Neuronal stem cell (in vitro differentiated cells): Measurements from ENCODE around the gene NSG1.
A peak's percentile ranks its signal among the peaks of the same experiment; 100 is the strongest.

ENCODE experiments used
- DNase-seq: peaks from one replicate; pipeline ENCODE4 v3.0.0-alpha.2; 2013; ENCODE audit warnings: low spot score
- H2AFZ ChIP-seq: one replicate; pipeline ENCODE4 v1.6.1; 2013; ENCODE audit warnings: mild to moderate bottlenecking, low read length, inconsistent platforms
- H2AK5ac ChIP-seq: 2 replicates; pipeline ENCODE4 v1.6.1; 2013; ENCODE audit warnings: low read depth, mild to moderate bottlenecking, inconsistent platforms, low read length, moderate library complexity, mixed read lengths
- H2BK120ac ChIP-seq: 2 replicates; pipeline ENCODE4 v1.6.1; 2013; ENCODE audit warnings: low read depth, mild to moderate bottlenecking, inconsistent platforms, low read length, moderate library complexity, mixed read lengths
- H2BK12ac ChIP-seq: one replicate; pipeline ENCODE4 v1.6.1; 2013; ENCODE audit warnings: low read length, inconsistent platforms
- H2BK15ac ChIP-seq: 2 replicates; pipeline ENCODE4 v1.6.1; 2013; ENCODE audit warnings: mild to moderate bottlenecking, low read length, inconsistent platforms, mixed read lengths
- H2BK5ac ChIP-seq: one replicate; pipeline ENCODE4 v1.6.1; 2013; ENCODE audit warnings: inconsistent platforms, mild to moderate bottlenecking, low read length, moderate library complexity
- H3K14ac ChIP-seq: one replicate; pipeline ENCODE4 v1.6.1; 2013; ENCODE audit warnings: low read length, inconsistent platforms
- H3K18ac ChIP-seq: 2 replicates; pipeline ENCODE4 v1.6.1; 2013; ENCODE audit warnings: low read length, inconsistent platforms
- H3K23ac ChIP-seq: 2 replicates; pipeline ENCODE4 v1.6.1; 2013; ENCODE audit warnings: low read depth, mild to moderate bottlenecking, mixed read lengths, low read length, inconsistent platforms; ENCODE audit not compliant: poor library complexity
- H3K27ac ChIP-seq: replicated peaks from 3 replicates; pipeline ENCODE4 v1.5.1; 2013; ENCODE audit warnings: low read length, inconsistent platforms
- H3K27me3 ChIP-seq, 3 experiments: 2 replicates each; pipeline ENCODE4 v1.6.1; 2013; ENCODE audit warnings: low read length in 3 of 3, mild to moderate bottlenecking in 2 of 3, inconsistent platforms in 1 of 3, low read depth in 1 of 3, mixed read lengths in 1 of 3, moderate library complexity in 1 of 3; ENCODE audit not compliant: control insufficient read depth in 3 of 3, insufficient read depth in 3 of 3
- H3K36me3 ChIP-seq, 2 donors: replicated peaks in 1 of 2; 2 replicates each; pipeline ENCODE4 v1.6.1; 2013; ENCODE audit warnings: low read length in 2 of 2; ENCODE audit not compliant: control insufficient read depth in 2 of 2, insufficient read depth in 2 of 2
- H3K4ac ChIP-seq: 2 replicates; pipeline ENCODE4 v1.6.1; 2013; ENCODE audit warnings: inconsistent platforms, mild to moderate bottlenecking, low read length, moderate library complexity
- H3K4me1 ChIP-seq, 2 donors: 1 replicate in 1 of 2; 2 replicates in 1 of 2; pipeline ENCODE4 v1.6.1; 2013; ENCODE audit warnings: low read length in 2 of 2, low read depth in 1 of 2; ENCODE audit not compliant: control insufficient read depth in 2 of 2, insufficient read depth in 1 of 2
- H3K4me2 ChIP-seq: one replicate; pipeline ENCODE4 v1.6.1; 2013; ENCODE audit warnings: mild to moderate bottlenecking, low read length, inconsistent platforms; ENCODE audit not compliant: insufficient read depth, poor library complexity, severe bottlenecking
- H3K4me3 ChIP-seq, 2 donors: 2 replicates each; pipeline ENCODE4 v1.5.1; 2013; ENCODE audit warnings: low read length in 2 of 2, mild to moderate bottlenecking in 2 of 2, inconsistent platforms in 1 of 2, moderate library complexity in 1 of 2
- H3K79me1 ChIP-seq: one replicate; pipeline ENCODE4 v1.6.1; 2013; ENCODE audit warnings: low read depth, mild to moderate bottlenecking, inconsistent platforms, low read length, moderate library complexity
- H3K9ac ChIP-seq: one replicate; pipeline ENCODE4 v1.6.1; 2013; ENCODE audit warnings: mild to moderate bottlenecking, low read depth, low read length, inconsistent platforms; ENCODE audit not compliant: poor library complexity
- H3K9me3 ChIP-seq, 2 donors: replicated peaks in 1 of 2; 2 replicates each; pipeline versions ENCODE3 to v1.6.1; 2013; ENCODE audit warnings: low read length in 2 of 2, mild to moderate bottlenecking in 2 of 2, inconsistent platforms in 1 of 2, low read depth in 1 of 2, mixed read lengths in 1 of 2, moderate library complexity in 1 of 2; ENCODE audit not compliant: control insufficient read depth in 2 of 2, insufficient read depth in 1 of 2
- H4K8ac ChIP-seq: one replicate; pipeline ENCODE4 v1.6.1; 2013; ENCODE audit warnings: low read depth, mild to moderate bottlenecking, inconsistent platforms, low read length, moderate library complexity
- H4K91ac ChIP-seq: one replicate; pipeline ENCODE4 v1.6.1; 2013; ENCODE audit warnings: low read length, low read depth, mild to moderate bottlenecking, inconsistent platforms; ENCODE audit not compliant: poor library complexity
- WGBS, 2 donors: extraction: QIAGEN DNeasy Blood & Tissue Kit; methylation state at CpG; one replicate each; pipeline ENCODE4 v1.1.7; 2013; ENCODE audit warnings: missing lambda C conversion rate in 2 of 2, mixed read lengths in 1 of 2; ENCODE audit not compliant: insufficient read length in 2 of 2, insufficient replicate concordance in 1 of 2; ENCODE audit errors: extremely low coverage in 2 of 2; 5-methylcytosine and 5-hydroxymethylcytosine counted together

NSG1 gene

DNA sequence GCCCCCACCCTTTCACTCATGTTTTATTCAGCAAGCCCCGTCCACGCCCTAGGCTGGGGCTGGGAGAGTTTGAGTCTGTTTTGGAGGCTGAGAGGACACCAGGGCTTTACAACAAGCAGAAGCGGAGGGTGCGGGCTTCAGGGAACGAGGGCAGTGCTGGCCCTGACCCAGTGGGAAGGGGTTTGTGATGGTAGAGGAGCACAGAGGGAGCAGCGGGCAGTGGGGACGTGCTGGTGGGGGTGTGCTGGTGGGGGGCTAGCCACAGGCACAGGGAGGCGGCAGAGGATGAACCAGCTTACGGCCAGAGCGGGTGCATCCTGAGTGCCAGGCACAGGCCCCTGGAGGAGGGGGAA is 26.4 kb downstream of the NSG1 start:
- Histone ChIP-seq H2AK5ac (peak overlapping the region; percentile 56), H3K18ac (no peak overlapping the region), H2BK5ac (peak overlapping the region; percentile 48), H4K8ac (peak overlapping the region; percentile 17), H3K4me2 (no peak overlapping the region), H2BK12ac (no peak overlapping the region), H3K4ac (no peak overlapping the region), H2BK15ac (no peak overlapping the region), H2AFZ (no peak overlapping the region), H4K91ac (no peak overlapping the region), H3K9ac (no peak overlapping the region), H2BK120ac (no peak overlapping the region), H3K9me3 (peaks cover 0 to 8% of the 10 kb centered on the region in 2 donors), H3K4me1 (no peaks in the 10 kb centered on the region), H3K79me1 (no peaks in the 10 kb centered on the region), H3K14ac (no peak overlapping the region), H3K4me3 (no peak overlapping the region), H3K27me3 (no peaks in the 10 kb centered on the region), H3K23ac (no peak overlapping the region), H3K27ac (no peak overlapping the region), H3K36me3 (peaks cover 12 to 24% of the 10 kb centered on the region in 2 donors)
- no peak for DNase-seq
- no CpG with 5 or more reads among the region's 10 CpGs for WGBS, 2 donors

DNA sequence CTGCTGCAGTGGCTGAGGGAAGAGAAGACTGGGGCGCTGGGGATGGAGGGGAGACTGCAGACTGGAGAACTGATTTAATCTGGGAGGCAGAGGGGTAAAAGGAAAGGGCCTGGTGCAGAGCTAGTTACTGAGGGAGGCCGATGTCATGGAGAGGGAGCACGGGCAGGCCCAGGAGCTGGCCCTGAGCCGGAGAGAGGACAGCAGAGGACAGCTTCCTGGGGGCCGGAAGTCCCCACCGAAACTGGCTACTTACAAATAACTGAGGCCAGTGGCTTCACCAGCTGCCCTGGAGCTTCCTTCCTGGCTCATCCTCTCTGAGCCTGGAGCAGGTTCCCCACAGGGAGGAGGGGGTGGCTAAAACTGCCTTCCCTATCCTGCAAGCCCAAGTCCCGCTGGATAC is 26.9 kb downstream of the NSG1 start:
- H3K18ac ChIP-seq: no peak overlapping the region
- H3K4ac ChIP-seq: no peak overlapping the region
- H3K79me1 ChIP-seq: no peaks in the 10 kb centered on the region
- no peak overlapping the region for H2AFZ ChIP-seq
- H3K4me3 ChIP-seq: no peak overlapping the region
- no peak overlapping the region for H3K14ac ChIP-seq
- H2BK5ac ChIP-seq: no peak overlapping the region
- no peak overlapping the region for H4K91ac ChIP-seq
- no peak overlapping the region for H2BK120ac ChIP-seq
- H2BK15ac ChIP-seq: no peak overlapping the region
- no peak overlapping the region for H3K27ac ChIP-seq
- H2AK5ac ChIP-seq: peak overlapping the region; percentile 56
- DNase-seq: no peak
- H3K23ac ChIP-seq: no peak overlapping the region
- H2BK12ac ChIP-seq: no peak overlapping the region
- H3K36me3 ChIP-seq: peaks cover 17 to 27% of the 10 kb centered on the region in 2 donors
- no peaks in the 10 kb centered on the region for H3K4me1 ChIP-seq
- H4K8ac ChIP-seq: no peak overlapping the region
- no CpG with 5 or more reads among the region's 7 CpGs for WGBS, 2 donors
- H3K4me2 ChIP-seq: no peak overlapping the region
- no peaks in the 10 kb centered on the region for H3K27me3 ChIP-seq
- no peak overlapping the region for H3K9ac ChIP-seq
- H3K9me3 ChIP-seq: peaks cover 0 to 8% of the 10 kb centered on the region in 2 donors

- Histone ChIP-seq H2BK15ac (no peak overlapping the region), H3K23ac (no peak overlapping the region), H2BK12ac (peak overlapping the region; percentile 8), H3K4me2 (no peak overlapping the region), H3K4ac (no peak overlapping the region), H4K8ac (no peak overlapping the region), H2AK5ac (no peak overlapping the region), H3K36me3 (peaks cover 30 to 31% of the 10 kb centered on the region in 2 donors), H3K9ac (no peak overlapping the region), H3K18ac (no peak overlapping the region), H3K4me1 (no peaks in the 10 kb centered on the region), H4K91ac (no peak overlapping the region), H2BK120ac (no peak overlapping the region), H2BK5ac (peak overlapping the region; percentile 10), H3K9me3 (peaks cover 0 to 6% of the 10 kb centered on the region in 2 donors), H3K4me3 (peak overlapping the region in 1 of 2 donors; percentile 27), H3K27ac (no peak overlapping the region), H2AFZ (no peak overlapping the region), H3K14ac (no peak overlapping the region), H3K27me3 (no peaks in the 10 kb centered on the region), H3K79me1 (no peaks in the 10 kb centered on the region)
- WGBS, 2 donors: no CpG with 5 or more reads among the region's 19 CpGs
- no peak for DNase-seq
These were observed 28.4 kb downstream of the NSG1 start for GRCh38 chr4:4415107-4415805.

DNA sequence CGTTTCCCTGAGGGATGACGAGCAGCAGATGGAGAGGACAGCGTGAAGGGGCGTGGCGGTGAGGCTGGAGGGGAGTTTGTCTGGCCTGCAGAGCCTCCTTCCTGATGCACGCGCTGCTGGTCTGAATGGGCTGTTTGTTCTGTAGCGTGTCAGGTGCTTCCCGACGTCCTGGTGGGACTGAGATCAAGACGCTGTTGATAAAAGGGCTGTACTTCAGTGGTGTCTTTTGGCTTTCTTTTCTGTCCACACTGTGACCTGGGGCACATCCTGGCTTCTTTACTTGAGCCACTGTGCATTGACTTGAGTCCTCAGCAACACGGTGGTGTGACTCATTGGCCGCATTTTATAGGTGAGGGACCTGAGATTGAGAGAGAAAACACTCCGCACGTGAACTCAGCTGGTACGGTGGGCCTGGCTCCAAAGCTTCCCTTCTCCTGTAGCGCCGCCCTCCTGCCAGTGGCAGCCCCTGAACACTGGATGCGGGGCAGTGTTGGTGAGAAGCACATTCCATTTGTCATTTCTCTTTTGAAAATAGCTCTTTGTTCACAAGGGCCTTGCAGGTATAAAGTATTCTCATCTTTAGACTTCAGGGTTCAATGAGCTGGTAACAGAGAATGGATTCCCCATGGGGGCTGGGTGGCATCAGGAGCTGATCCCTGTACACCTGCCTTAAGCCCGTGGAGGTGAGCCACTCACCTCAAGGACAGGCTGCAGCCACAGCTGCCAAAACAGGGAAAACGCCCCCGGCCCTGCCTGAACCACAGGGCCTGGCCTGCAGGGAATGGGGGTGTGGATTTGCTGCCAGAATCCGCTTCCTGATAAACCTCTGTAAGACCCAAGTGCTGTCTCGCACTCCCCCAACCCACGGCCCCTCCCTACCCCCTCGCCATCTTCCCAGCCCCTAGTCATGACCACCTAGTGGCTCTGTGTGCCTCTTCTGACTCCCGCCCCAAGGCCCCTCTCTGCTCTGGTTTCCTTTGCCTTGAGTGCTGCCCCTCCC is 29.2 kb downstream of the NSG1 start:
- Histone ChIP-seq H3K9ac (no peak overlapping the region), H3K23ac (no peak overlapping the region), H3K9me3 (peaks cover 0 to 6% of the 10 kb centered on the region in 2 donors), H3K14ac (no peak overlapping the region), H4K91ac (no peak overlapping the region), H3K4me3 (peak overlapping the region in 1 of 2 donors; percentile 27), H4K8ac (no peak overlapping the region), H3K36me3 (peaks cover 35 to 40% of the 10 kb centered on the region in 2 donors), H3K4me2 (no peak overlapping the region), H3K27me3 (no peaks in the 10 kb centered on the region), H2BK5ac (peak overlapping the region; percentile 10), H3K4ac (no peak overlapping the region), H3K4me1 (no peaks in the 10 kb centered on the region), H3K18ac (no peak overlapping the region), H2BK15ac (no peak overlapping the region), H2AFZ (no peak overlapping the region), H2BK12ac (no peak overlapping the region), H2AK5ac (no peak overlapping the region), H3K79me1 (no peaks in the 10 kb centered on the region), H2BK120ac (no peak overlapping the region), H3K27ac (no peak overlapping the region)
- no peak for DNase-seq
- WGBS, 2 donors: no CpG with 5 or more reads among the region's 27 CpGs
